ENCODE measurements around the gene RAB12.

- TF ChIP-seq CTCF (conservative IDR thresholded peaks at IDR 0.05 in 1 of 2, IDR thresholded peaks at IDR 0.05 in 1 of 2; ENCODE audit: extremely low read depth in 1 of 2, insufficient read depth in 1 of 2, low read depth in 1 of 2, low read length in 2 of 2), result no peak
- no peak for TF ChIP-seq EZH2 (IDR thresholded peaks at IDR 0.05; ENCODE audit: borderline replicate concordance, low read length)
Observed at GRCh38 chr18:8615397-8616027, 6.3 kb downstream of the RAB12 start.
